ENCODE measurements around the gene TRAPPC6A. TPM values are rescaled to one million over a fixed set of nuclear protein-coding genes. Genes with fewer than 3 reads are reported as not detected.

TRAPPC6A gene
- total and polyA plus RNA-seq, 9 of the 15 experiments (the other 6 are each of a cell fraction or from before 2014, with no cell fraction given) = 0.82 to 23.6 (median 11.6) TPM

DNA sequence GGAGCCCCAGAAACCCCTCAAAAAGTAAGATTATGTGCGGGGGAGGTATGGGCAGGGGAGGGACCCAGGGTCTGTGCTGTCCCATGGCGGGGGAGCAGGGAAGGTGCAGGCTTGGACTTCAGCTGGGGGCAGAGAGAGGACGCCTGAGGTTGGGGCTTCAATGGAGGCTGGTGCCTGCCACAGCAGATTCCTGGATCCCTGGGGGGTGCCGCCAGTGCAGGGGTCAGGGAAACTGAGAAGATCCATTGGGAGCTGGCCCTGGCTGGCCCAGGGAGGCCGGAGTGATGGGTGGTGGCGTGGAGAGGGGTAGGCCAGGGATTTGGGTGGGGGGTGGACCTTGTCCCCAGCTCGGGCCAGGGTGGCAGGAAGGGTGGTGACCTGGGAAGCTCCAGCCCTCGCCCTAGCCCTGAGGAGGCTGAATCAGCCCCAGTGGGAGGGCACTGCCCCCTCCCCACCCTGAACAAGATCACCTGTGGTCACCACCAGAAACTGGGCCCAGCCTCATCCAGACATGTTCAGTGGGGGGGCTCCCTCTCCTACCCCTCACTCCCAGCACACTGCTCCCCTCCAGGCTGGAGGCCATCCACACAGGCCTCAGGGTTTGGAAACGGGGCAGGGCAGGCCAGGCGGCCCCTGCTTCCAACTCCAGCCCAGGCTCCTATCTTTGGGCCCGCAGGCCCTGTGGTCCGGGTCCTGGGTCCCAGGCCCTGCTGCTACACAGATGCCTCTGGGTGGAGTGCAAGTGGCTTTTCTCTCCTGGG is 18.6 kb downstream of the TRAPPC6A start (continued):
- TF ChIP-seq, protein P1, sequence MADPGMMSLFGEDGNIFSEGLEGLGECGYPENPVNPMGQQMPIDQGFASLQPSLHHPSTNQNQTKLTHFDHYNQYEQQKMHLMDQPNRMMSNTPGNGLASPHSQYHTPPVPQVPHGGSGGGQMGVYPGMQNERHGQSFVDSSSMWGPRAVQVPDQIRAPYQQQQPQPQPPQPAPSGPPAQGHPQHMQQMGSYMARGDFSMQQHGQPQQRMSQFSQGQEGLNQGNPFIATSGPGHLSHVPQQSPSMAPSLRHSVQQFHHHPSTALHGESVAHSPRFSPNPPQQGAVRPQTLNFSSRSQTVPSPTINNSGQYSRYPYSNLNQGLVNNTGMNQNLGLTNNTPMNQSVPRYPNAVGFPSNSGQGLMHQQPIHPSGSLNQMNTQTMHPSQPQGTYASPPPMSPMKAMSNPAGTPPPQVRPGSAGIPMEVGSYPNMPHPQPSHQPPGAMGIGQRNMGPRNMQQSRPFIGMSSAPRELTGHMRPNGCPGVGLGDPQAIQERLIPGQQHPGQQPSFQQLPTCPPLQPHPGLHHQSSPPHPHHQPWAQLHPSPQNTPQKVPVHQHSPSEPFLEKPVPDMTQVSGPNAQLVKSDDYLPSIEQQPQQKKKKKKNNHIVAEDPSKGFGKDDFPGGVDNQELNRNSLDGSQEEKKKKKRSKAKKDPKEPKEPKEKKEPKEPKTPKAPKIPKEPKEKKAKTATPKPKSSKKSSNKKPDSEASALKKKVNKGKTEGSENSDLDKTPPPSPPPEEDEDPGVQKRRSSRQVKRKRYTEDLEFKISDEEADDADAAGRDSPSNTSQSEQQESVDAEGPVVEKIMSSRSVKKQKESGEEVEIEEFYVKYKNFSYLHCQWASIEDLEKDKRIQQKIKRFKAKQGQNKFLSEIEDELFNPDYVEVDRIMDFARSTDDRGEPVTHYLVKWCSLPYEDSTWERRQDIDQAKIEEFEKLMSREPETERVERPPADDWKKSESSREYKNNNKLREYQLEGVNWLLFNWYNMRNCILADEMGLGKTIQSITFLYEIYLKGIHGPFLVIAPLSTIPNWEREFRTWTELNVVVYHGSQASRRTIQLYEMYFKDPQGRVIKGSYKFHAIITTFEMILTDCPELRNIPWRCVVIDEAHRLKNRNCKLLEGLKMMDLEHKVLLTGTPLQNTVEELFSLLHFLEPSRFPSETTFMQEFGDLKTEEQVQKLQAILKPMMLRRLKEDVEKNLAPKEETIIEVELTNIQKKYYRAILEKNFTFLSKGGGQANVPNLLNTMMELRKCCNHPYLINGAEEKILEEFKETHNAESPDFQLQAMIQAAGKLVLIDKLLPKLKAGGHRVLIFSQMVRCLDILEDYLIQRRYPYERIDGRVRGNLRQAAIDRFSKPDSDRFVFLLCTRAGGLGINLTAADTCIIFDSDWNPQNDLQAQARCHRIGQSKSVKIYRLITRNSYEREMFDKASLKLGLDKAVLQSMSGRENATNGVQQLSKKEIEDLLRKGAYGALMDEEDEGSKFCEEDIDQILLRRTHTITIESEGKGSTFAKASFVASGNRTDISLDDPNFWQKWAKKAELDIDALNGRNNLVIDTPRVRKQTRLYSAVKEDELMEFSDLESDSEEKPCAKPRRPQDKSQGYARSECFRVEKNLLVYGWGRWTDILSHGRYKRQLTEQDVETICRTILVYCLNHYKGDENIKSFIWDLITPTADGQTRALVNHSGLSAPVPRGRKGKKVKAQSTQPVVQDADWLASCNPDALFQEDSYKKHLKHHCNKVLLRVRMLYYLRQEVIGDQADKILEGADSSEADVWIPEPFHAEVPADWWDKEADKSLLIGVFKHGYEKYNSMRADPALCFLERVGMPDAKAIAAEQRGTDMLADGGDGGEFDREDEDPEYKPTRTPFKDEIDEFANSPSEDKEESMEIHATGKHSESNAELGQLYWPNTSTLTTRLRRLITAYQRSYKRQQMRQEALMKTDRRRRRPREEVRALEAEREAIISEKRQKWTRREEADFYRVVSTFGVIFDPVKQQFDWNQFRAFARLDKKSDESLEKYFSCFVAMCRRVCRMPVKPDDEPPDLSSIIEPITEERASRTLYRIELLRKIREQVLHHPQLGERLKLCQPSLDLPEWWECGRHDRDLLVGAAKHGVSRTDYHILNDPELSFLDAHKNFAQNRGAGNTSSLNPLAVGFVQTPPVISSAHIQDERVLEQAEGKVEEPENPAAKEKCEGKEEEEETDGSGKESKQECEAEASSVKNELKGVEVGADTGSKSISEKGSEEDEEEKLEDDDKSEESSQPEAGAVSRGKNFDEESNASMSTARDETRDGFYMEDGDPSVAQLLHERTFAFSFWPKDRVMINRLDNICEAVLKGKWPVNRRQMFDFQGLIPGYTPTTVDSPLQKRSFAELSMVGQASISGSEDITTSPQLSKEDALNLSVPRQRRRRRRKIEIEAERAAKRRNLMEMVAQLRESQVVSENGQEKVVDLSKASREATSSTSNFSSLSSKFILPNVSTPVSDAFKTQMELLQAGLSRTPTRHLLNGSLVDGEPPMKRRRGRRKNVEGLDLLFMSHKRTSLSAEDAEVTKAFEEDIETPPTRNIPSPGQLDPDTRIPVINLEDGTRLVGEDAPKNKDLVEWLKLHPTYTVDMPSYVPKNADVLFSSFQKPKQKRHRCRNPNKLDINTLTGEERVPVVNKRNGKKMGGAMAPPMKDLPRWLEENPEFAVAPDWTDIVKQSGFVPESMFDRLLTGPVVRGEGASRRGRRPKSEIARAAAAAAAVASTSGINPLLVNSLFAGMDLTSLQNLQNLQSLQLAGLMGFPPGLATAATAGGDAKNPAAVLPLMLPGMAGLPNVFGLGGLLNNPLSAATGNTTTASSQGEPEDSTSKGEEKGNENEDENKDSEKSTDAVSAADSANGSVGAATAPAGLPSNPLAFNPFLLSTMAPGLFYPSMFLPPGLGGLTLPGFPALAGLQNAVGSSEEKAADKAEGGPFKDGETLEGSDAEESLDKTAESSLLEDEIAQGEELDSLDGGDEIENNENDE (IDR thresholded peaks at IDR 0.05; ENCODE audit: low read depth, low read length) = no peak
- TF ChIP-seq POLR2G (IDR thresholded peaks at IDR 0.05; ENCODE audit: low read depth, low read length) = peak; percentile 60; the same call in 1 of the 2 replicates

Measured in K562 (cell line).